ENCODE data around the gene STRN4.

The STRN4 gene

DNA sequence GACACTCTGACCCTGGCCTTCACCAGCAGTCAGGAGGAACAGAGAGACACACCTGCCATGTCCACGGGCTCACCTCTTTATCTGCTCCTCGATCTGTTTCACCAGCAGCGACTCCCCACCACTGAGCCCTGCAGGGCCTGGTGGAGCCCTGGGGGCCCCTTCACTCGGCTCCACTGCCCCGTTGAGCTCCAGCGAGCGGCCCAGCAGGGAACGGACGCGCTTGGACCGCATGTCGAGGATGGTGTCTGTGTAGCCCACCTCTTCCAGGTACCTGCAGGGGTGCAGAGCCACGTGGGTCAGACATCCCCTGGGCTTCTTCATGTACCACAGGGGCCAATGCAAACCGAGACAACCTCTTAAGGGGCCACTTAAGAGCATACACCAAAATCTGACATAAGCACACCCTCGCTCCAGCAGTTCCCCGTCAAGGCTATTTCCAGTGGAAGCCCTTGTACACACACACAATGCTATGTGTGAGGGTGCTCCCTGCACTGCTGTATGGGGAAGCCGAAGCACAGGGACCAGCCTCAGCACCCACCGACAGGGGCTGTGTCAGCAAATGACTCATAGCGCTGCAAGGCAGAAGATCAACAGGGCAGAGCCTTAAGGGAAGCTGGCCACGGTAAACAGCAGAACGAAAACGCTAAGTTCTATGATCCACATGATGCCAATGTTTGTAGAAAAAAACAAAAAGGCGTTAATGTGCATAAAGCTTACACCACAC, 13.1 kb downstream of the STRN4 start:
- Histone ChIP-seq H3K4me3 (ENCODE audit: low read length) (no peak overlapping the region), H3K36me3 (ENCODE audit: control insufficient read depth, insufficient read depth, low read length) (peaks cover 18% of the 10 kb centered on the region), H3K9ac (ENCODE audit: low read length) (no peak overlapping the region), H3K27me3 (ENCODE audit: control insufficient read depth, insufficient read depth, low read length) (no peaks in the 10 kb centered on the region), H3K9me3 (ENCODE audit: control insufficient read depth, low read length) (no peaks in the 10 kb centered on the region), H3K4me1 (ENCODE audit: control insufficient read depth, insufficient read depth, low read length) (no peaks in the 10 kb centered on the region)

GRCh38 chr19:46732172-46732938, 13.9 kb downstream of the STRN4 start:
- no peak overlapping the region for H3K9ac ChIP-seq (ENCODE audit: low read length)
- H3K4me3 ChIP-seq (ENCODE audit: low read length), result no peak overlapping the region
- no peaks in the 10 kb centered on the region for H3K4me1 ChIP-seq (ENCODE audit: control insufficient read depth, insufficient read depth, low read length)
- H3K27me3 ChIP-seq (ENCODE audit: control insufficient read depth, insufficient read depth, low read length), result no peaks in the 10 kb centered on the region
- peaks cover 24% of the 10 kb centered on the region for H3K36me3 ChIP-seq (ENCODE audit: control insufficient read depth, insufficient read depth, low read length)
- no peaks in the 10 kb centered on the region for H3K9me3 ChIP-seq (ENCODE audit: control insufficient read depth, low read length)

GRCh38 chr19:46731584-46731983, 14.7 kb downstream of the STRN4 start:
- H3K4me1 ChIP-seq (ENCODE audit: control insufficient read depth, insufficient read depth, low read length), result no peaks in the 10 kb centered on the region
- no peaks in the 10 kb centered on the region for H3K27me3 ChIP-seq (ENCODE audit: control insufficient read depth, insufficient read depth, low read length)
- no peak overlapping the region for H3K9ac ChIP-seq (ENCODE audit: low read length)
- H3K36me3 ChIP-seq (ENCODE audit: control insufficient read depth, insufficient read depth, low read length), result peaks cover 31% of the 10 kb centered on the region
- H3K9me3 ChIP-seq (ENCODE audit: control insufficient read depth, low read length), result no peaks in the 10 kb centered on the region
- no peak overlapping the region for H3K4me3 ChIP-seq (ENCODE audit: low read length)

GRCh38 chr19:46731007-46731501, 15.2 kb downstream of the STRN4 start:
- no peaks in the 10 kb centered on the region for H3K9me3 ChIP-seq (ENCODE audit: control insufficient read depth, low read length)
- no peak overlapping the region for H3K4me3 ChIP-seq (ENCODE audit: low read length)
- no peak overlapping the region for H3K9ac ChIP-seq (ENCODE audit: low read length)
- H3K36me3 ChIP-seq (ENCODE audit: control insufficient read depth, insufficient read depth, low read length), result peaks cover 32% of the 10 kb centered on the region
- H3K4me1 ChIP-seq (ENCODE audit: control insufficient read depth, insufficient read depth, low read length), result no peaks in the 10 kb centered on the region
- H3K27me3 ChIP-seq (ENCODE audit: control insufficient read depth, insufficient read depth, low read length), result no peaks in the 10 kb centered on the region

- Histone ChIP-seq H3K36me3 (ENCODE audit: control insufficient read depth, insufficient read depth, low read length) (peaks cover 32% of the 10 kb centered on the region), H3K4me1 (ENCODE audit: control insufficient read depth, insufficient read depth, low read length) (no peaks in the 10 kb centered on the region), H3K9me3 (ENCODE audit: control insufficient read depth, low read length) (no peaks in the 10 kb centered on the region), H3K27me3 (ENCODE audit: control insufficient read depth, insufficient read depth, low read length) (no peaks in the 10 kb centered on the region), H3K9ac (ENCODE audit: low read length) (no peak overlapping the region), H3K4me3 (ENCODE audit: low read length) (no peak overlapping the region)
These were observed 15.7 kb downstream of the STRN4 start for GRCh38 chr19:46730595-46730994.

DNA sequence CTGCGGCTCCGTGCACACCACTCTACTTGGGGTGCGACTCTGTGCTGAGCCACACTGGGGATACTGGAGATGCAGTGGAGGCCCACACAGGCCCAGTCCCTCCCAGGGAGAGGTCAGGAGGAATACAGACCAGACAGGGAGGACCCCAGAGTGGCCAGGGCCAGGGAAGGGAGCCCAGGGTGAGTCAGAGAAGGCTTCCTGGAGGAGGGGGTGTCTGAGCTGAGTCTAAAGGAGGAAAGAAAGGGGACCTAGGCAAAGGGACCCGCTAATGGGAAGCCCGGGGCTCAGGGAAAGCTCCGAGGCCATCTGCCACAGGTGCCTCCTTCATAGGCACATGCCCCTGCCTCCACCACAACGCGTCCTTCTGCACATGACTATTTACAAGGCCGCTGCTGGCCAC, 16.1 kb downstream of the STRN4 start:
- H3K4me3 ChIP-seq (ENCODE audit: low read length), result no peak overlapping the region

DNA sequence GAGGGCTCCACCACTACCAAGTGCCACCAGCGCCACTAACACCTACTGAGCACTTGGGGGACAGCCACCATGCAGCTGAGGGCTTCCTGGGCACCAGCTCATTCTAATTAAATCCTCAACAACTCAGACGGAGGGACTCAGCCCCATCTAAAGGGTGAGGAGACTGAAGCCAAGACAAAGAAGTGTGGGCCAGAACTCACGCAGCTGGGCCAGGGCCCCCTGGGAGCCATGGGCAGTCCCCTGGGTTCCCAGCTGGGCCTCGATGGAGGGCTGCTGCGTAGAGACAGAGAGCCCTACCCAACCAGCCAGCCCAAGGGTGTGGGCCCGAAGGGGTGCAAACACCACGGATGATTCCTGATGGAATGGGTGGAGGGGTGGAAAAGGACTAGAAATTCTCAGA, 16.6 kb downstream of the STRN4 start:
- Histone ChIP-seq H3K27me3 (ENCODE audit: control insufficient read depth, insufficient read depth, low read length) (no peaks in the 10 kb centered on the region), H3K4me1 (ENCODE audit: control insufficient read depth, insufficient read depth, low read length) (no peaks in the 10 kb centered on the region), H3K36me3 (ENCODE audit: control insufficient read depth, insufficient read depth, low read length) (peaks cover 32% of the 10 kb centered on the region), H3K9me3 (ENCODE audit: control insufficient read depth, low read length) (no peaks in the 10 kb centered on the region), H3K9ac (ENCODE audit: low read length) (no peak overlapping the region), H3K4me3 (ENCODE audit: low read length) (no peak overlapping the region)

More for the DNA sequence above, 16.1 kb downstream of the STRN4 start:
- Histone ChIP-seq H3K9ac (ENCODE audit: low read length) (no peak overlapping the region), H3K36me3 (ENCODE audit: control insufficient read depth, insufficient read depth, low read length) (peaks cover 32% of the 10 kb centered on the region), H3K9me3 (ENCODE audit: control insufficient read depth, low read length) (no peaks in the 10 kb centered on the region), H3K4me1 (ENCODE audit: control insufficient read depth, insufficient read depth, low read length) (no peaks in the 10 kb centered on the region), H3K27me3 (ENCODE audit: control insufficient read depth, insufficient read depth, low read length) (no peaks in the 10 kb centered on the region)

DNA sequence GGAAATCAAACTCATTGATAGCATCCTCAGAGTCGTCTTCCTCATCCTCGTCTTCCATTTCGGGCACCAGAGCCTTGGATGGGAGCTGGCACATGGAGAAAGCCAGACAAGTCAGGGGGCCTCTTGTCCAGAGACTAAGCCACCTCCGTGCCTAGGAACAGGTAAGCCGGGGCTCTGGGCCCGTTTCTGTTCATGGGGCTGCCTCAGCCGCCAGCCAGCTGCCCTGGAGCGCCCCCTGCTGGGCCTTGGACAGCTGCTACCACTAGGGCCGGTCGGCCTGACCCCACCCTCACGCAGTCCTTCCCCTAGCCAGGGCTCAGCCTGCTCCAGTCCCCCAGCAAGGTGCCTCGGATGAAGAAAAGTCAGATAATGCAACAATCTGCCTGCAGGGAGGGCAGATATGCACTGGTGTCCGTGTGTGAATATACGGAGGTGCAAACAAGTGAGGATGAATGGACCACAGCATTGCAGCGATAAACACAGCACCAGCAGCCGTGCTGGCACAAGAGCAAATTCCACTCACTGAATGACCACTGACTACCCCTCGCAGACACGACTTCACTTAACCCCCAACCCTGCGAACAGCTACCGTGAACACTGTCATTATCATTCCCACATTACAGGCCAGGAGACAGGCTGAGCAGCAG, 17.4 kb downstream of the STRN4 start:
- no peak overlapping the region for H3K9ac ChIP-seq (ENCODE audit: low read length)
- H3K4me3 ChIP-seq (ENCODE audit: low read length), result no peak overlapping the region
- H3K36me3 ChIP-seq (ENCODE audit: control insufficient read depth, insufficient read depth, low read length), result peaks cover 32% of the 10 kb centered on the region
- no peaks in the 10 kb centered on the region for H3K4me1 ChIP-seq (ENCODE audit: control insufficient read depth, insufficient read depth, low read length)
- no peaks in the 10 kb centered on the region for H3K27me3 ChIP-seq (ENCODE audit: control insufficient read depth, insufficient read depth, low read length)
- no peaks in the 10 kb centered on the region for H3K9me3 ChIP-seq (ENCODE audit: control insufficient read depth, low read length)

GRCh38 chr19:46728208-46728607, 18.0 kb downstream of the STRN4 start:
- Histone ChIP-seq H3K4me1 (ENCODE audit: control insufficient read depth, insufficient read depth, low read length) (no peaks in the 10 kb centered on the region), H3K4me3 (ENCODE audit: low read length) (no peak overlapping the region), H3K36me3 (ENCODE audit: control insufficient read depth, insufficient read depth, low read length) (peaks cover 26% of the 10 kb centered on the region), H3K9me3 (ENCODE audit: control insufficient read depth, low read length) (no peaks in the 10 kb centered on the region), H3K27me3 (ENCODE audit: control insufficient read depth, insufficient read depth, low read length) (no peaks in the 10 kb centered on the region), H3K9ac (ENCODE audit: low read length) (no peak overlapping the region)

- H3K4me3 ChIP-seq (ENCODE audit: low read length), result no peak overlapping the region
- no peaks in the 10 kb centered on the region for H3K9me3 ChIP-seq (ENCODE audit: control insufficient read depth, low read length)
- H3K36me3 ChIP-seq (ENCODE audit: control insufficient read depth, insufficient read depth, low read length), result peaks cover 26% of the 10 kb centered on the region
- no peaks in the 10 kb centered on the region for H3K27me3 ChIP-seq (ENCODE audit: control insufficient read depth, insufficient read depth, low read length)
- H3K9ac ChIP-seq (ENCODE audit: low read length), result no peak overlapping the region
- H3K4me1 ChIP-seq (ENCODE audit: control insufficient read depth, insufficient read depth, low read length), result no peaks in the 10 kb centered on the region
These were observed 18.5 kb downstream of the STRN4 start for GRCh38 chr19:46727757-46728156.

DNA sequence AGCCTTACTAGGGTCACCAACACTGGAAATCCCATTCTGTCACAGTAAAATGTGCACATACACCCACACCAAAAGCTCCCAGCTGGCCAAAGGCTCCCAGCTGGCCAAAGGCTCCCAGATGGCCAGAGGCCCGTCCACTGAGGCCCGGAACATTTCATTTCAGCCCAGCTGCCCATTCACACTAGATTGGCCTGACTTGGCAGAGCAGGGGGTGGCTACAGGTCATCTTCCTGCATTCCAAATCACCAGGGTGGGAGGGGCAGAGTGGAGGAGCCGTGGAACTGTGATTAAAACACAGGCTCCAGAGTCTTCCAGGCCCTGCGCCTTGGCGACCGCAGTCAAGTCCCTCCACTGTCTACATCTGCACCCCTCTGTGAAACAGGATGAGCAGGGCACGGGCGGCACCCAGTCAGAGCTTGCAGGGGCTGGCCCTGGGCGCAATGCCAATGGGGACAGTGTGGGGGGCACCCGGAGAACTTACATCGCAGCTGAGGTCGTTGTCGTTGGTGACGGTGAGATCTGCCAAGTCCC, 19.2 kb downstream of the STRN4 start:
- Histone ChIP-seq H3K36me3 (ENCODE audit: control insufficient read depth, insufficient read depth, low read length) (peaks cover 30% of the 10 kb centered on the region), H3K9me3 (ENCODE audit: control insufficient read depth, low read length) (no peaks in the 10 kb centered on the region), H3K27me3 (ENCODE audit: control insufficient read depth, insufficient read depth, low read length) (no peaks in the 10 kb centered on the region), H3K9ac (ENCODE audit: low read length) (no peak overlapping the region), H3K4me3 (ENCODE audit: low read length) (no peak overlapping the region), H3K4me1 (ENCODE audit: control insufficient read depth, insufficient read depth, low read length) (no peaks in the 10 kb centered on the region)

DNA sequence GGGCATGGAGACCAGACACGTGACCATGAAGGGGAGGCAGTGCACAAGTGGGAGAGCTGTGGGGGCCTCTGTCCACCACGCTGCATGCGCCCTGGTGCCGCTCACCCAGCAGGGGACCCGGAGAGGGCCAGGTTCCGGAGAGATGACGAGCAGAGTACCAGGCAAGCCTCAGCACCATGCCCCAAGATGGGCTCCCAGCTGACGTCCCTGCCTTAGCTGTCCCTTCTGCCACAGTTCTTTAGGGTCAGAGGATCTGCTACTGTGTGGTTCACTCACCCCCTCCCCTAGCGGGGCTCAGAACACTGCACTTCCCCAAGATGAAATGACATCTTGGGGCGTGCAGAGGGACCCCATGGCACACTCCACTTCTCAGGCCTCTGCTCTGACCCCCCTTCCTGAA, 19.7 kb downstream of the STRN4 start:
- Histone ChIP-seq H3K9me3 (ENCODE audit: control insufficient read depth, low read length) (no peaks in the 10 kb centered on the region), H3K36me3 (ENCODE audit: control insufficient read depth, insufficient read depth, low read length) (peaks cover 30% of the 10 kb centered on the region), H3K27me3 (ENCODE audit: control insufficient read depth, insufficient read depth, low read length) (no peaks in the 10 kb centered on the region), H3K4me1 (ENCODE audit: control insufficient read depth, insufficient read depth, low read length) (no peaks in the 10 kb centered on the region), H3K9ac (ENCODE audit: low read length) (no peak overlapping the region), H3K4me3 (ENCODE audit: low read length) (no peak overlapping the region)
